ENCODE results near the gene DLGAP1. TPM values are rescaled to one million over a fixed set of nuclear protein-coding genes. Genes with fewer than 3 reads are reported as not detected.

Gene DLGAP1
- total and polyA plus RNA-seq, 2 of the 8 experiments (the other 6 are each of a cell fraction or from before 2014, with no cell fraction given) = 11.8 to 16.9 TPM

DNA sequence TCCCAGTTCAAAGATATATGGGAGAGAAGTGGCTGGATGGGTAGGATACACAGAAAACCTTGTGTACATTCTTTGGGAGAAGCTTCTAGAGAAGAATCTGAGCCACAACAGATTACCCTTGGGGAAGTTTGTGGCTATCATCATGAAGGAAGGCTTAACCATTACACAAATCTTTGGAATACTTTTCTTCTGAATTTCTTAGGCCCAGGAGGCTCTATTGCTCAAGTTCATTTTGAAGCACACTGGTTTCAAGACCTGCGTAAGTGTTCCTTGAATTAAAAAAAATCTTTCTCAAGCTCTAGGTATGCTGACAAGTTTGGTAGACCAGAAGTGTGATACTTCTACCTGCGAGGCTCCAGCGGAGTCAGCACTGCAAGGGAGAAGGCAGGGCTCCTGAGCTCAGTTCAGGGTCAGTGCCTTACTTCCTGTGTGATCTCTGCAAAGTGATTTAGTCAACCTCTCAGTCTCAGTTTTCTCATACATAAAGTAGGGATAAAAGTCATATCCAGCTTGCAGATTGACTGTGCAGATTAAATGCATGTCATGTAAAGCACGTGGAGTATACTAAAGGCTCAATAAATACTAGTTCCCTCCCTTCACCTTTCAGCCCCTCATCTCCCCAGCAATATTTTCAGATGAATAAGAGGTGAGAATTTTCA, 438.6 kb downstream of the DLGAP1 start:
- Histone ChIP-seq H4K91ac (replicated peaks; ENCODE audit: insufficient read length, low read length) (no peak overlapping the region), H2BK20ac (ENCODE audit: low read length) (no peak overlapping the region), H4K8ac (ENCODE audit: extremely low read depth, insufficient read depth, low read length) (no peak overlapping the region), H3K79me2 (ENCODE audit: control insufficient read depth in 1 of 2, insufficient read depth in 2 of 2, low read length in 2 of 2) (no peaks in the 10 kb centered on the region), H2AK5ac (ENCODE audit: low read depth, low read length) (no peak overlapping the region), H3K27me3 (replicated peaks in 1 of 4; ENCODE audit: control insufficient read depth in 3 of 4, extremely low read depth in 1 of 4, insufficient read depth in 3 of 4, low read length in 3 of 4) (no peaks in the 10 kb centered on the region), H2BK5ac (ENCODE audit: low read depth, low read length) (no peak overlapping the region), H3K4me1 (replicated peaks in 1 of 4; ENCODE audit: control insufficient read depth in 3 of 4, insufficient read depth in 4 of 4, low read length in 3 of 4) (peaks cover 0 to 17% (median 3%) of the 10 kb centered on the region in 4 experiments; a peak in 5 of 7 replicates), H2AFZ (ENCODE audit: low read length) (no peak overlapping the region), H3K9ac (replicated peaks in 1 of 4; ENCODE audit: extremely low read depth in 1 of 4, low read depth in 3 of 4, low read length in 3 of 4) (no peak overlapping the region), H3K18ac (ENCODE audit: extremely low read depth, low read length) (no peak overlapping the region), H2BK12ac (ENCODE audit: low read depth, low read length) (no peak overlapping the region), H3K4me2 (ENCODE audit: insufficient read depth in 1 of 2, low read depth in 2 of 2, low read length in 2 of 2) (no peak overlapping the region), H2BK120ac (replicated peaks; ENCODE audit: low read depth, low read length) (no peak overlapping the region), H3K36me3 (ENCODE audit: control insufficient read depth in 2 of 4, insufficient read depth in 4 of 4, low read length in 3 of 4) (no peaks in the 10 kb centered on the region), H3K23ac (ENCODE audit: insufficient read length) (no peak overlapping the region), H3K14ac (ENCODE audit: insufficient read length) (no peak overlapping the region), H4K5ac (ENCODE audit: insufficient read length, low read depth, low read length) (no peak overlapping the region), H3K4me3 (ENCODE audit: extremely low read depth in 1 of 4, insufficient read depth in 2 of 4, low read depth in 3 of 4, low read length in 4 of 4) (no peak overlapping the region), H3K4ac (replicated peaks; ENCODE audit: insufficient read length, low read depth, low read length) (no peak overlapping the region), H2BK15ac (ENCODE audit: low read length) (no peak overlapping the region), H3K9me3 (ENCODE audit: insufficient read depth in 2 of 2, low read depth in 1 of 2, low read length in 1 of 2) (no peaks in the 10 kb centered on the region), H3K23me2 (ENCODE audit: low read depth, low read length) (no peaks in the 10 kb centered on the region), H3K27ac (ENCODE audit: low read depth, low read length) (no peak overlapping the region), H3K56ac (replicated peaks; ENCODE audit: insufficient read length, low read depth, low read length) (no peak overlapping the region), H4K20me1 (replicated peaks in 1 of 2; ENCODE audit: control insufficient read depth in 1 of 2, insufficient read depth in 2 of 2, low read length in 2 of 2) (no peaks in the 10 kb centered on the region), H3K79me1 (ENCODE audit: low read depth, low read length) (no peaks in the 10 kb centered on the region; the same call in 1 of the 2 replicates)
- FAIRE-seq (no peak), DNase-seq (ENCODE audit: low read depth in 1 of 2, low spot score in 2 of 2) (no peak)
- POLR2A ChIA-PET (ENCODE audit: partially characterized antibody) = no interaction called here
- TF ChIP-seq SP1 (IDR thresholded peaks at IDR 0.05; ENCODE audit: low read depth, low read length) (no peak), BCL11A (IDR thresholded peaks at IDR 0.05; ENCODE audit: low read depth in 2 of 2, low read length in 2 of 2) (no peak), JUND (IDR thresholded peaks at IDR 0.05; ENCODE audit: low read length) (no peak), SUZ12 (IDR thresholded peaks at IDR 0.05; ENCODE audit: low read length) (no peak), MAFK (IDR thresholded peaks at IDR 0.05; ENCODE audit: low read depth, low read length) (no peak), TAF1 (IDR thresholded peaks at IDR 0.05; ENCODE audit: low read depth, low read length) (no peak), RNF2 (IDR thresholded peaks at IDR 0.05; ENCODE audit: borderline replicate concordance, low read depth, low read length, missing control alignments, poor library complexity, severe bottlenecking) (no peak), EGR1 (IDR thresholded peaks at IDR 0.05; ENCODE audit: borderline replicate concordance, low read depth, low read length) (no peak), GABPA (IDR thresholded peaks at IDR 0.05; ENCODE audit: borderline replicate concordance, insufficient read depth, low read length) (no peak), GTF2F1 (IDR thresholded peaks at IDR 0.05; ENCODE audit: borderline replicate concordance, low read depth, low read length) (no peak), RXRA (IDR thresholded peaks at IDR 0.05; ENCODE audit: insufficient read depth, low read depth, low read length) (no peak), CTBP2 (IDR thresholded peaks at IDR 0.05; ENCODE audit: borderline replicate concordance, insufficient read depth, insufficient read length, low read length) (no peak)
- WGBS, 2 experiments (ENCODE audit: extremely low coverage in 1 of 2, insufficient coverage in 1 of 2, insufficient read length in 1 of 2, insufficient replicate concordance in 2 of 2, low coverage in 1 of 2, low lambda C conversion rate in 2 of 2, missing lambda C conversion rate in 1 of 2) = 95% methylated on average over 4 of the region's 4 CpGs; no CpG with 5 or more reads in 1 of the 2 experiments
- CTCF ChIA-PET (ENCODE audit: partially characterized antibody) = interaction anchor here (0.9 to 1.6 kb wide), 2 partner anchors 16 to 18 kb away, joined by 4 read pairs; no protein-coding TSS in a partner anchor
